NCI-H1436 treated with DMSO at 0.1 percent for 48 hours (cell line): ENCODE measurements around the gene MAIP1.

Experiments used
- DNase-seq: peaks from one replicate; lab custom pipeline; 2025; lab: John Stamatoyannopoulos, UW

Gene MAIP1

DNA sequence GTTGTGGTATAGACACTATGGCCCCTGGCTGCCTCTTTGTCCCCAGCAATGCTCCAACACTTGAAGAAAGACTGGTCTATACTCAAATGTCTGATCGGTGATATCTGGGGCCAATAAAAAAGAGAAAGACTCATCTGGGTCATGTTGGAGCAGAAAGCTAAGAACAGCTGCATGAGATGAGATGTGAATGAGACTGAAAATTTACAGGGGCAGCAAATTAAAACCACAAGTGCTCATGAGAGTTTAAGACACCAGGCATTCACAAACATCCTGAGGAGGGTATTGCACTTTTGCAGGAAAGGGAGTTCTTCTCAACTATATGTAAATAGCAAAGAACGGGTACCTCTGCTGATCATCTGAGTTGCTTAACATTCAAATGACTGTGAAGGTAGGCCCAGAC, 36.3 kb downstream of the MAIP1 start:
- DNase-seq = no peak

DNA sequence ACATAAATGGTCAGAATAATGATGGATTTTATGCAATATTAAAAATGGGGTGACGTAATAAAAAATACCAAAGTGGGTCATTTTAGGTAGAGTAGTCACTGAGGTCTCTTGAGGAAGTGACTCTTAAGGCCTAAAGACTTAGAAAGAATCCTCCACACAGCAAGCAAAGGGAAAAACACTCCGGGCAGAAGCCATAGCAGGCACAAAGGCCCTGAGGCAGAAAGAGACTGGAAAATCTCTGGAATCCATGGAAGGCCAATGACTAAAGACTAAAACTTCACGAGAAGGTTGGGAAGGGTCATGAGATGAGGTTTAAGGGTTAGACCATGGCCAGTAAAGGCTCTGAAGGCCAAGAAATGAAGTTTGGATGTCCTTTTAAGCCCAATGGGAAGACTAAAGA, 36.9 kb downstream of the MAIP1 start:
- DNase-seq = no peak

DNA sequence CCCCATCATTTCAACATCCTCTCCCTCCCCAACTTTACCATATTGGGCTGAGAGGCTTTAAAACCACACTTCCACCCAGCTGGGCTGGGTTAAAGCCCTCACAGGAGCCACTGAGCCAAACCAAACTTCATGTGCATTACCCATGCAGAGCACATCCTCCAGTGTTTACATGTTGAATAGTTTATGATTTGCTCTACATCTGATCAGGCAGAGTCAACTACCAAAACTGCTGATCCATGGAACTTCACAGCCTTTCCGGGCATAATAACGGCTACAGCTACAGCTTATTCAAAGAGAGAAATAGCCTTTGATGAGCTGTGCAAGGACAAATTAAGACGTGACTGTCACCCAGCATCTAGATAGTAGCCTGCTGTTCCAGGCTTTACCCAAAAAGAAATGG, 39.0 kb downstream of the MAIP1 start:
- DNase-seq = no peak

DNA sequence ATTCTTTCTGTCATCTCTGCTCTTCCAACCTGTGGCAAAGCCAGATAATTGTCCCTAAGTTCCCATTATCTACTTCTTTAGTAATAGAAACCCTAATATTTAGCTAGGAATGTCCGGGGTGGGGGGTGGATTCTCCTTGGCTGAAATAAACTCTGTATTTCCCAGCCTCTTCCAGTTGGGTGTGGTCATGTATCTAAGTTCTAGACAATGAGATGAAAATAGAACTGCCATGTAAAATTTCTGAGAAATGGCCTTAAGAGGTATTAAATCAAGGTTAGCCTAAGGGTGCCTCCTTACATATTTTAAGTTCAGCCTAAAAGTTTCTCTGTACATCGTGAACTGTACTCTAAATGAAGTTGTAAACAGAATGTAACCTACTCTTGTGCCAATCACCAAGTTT, 39.5 kb downstream of the MAIP1 start:
- DNase-seq = no peak

DNA sequence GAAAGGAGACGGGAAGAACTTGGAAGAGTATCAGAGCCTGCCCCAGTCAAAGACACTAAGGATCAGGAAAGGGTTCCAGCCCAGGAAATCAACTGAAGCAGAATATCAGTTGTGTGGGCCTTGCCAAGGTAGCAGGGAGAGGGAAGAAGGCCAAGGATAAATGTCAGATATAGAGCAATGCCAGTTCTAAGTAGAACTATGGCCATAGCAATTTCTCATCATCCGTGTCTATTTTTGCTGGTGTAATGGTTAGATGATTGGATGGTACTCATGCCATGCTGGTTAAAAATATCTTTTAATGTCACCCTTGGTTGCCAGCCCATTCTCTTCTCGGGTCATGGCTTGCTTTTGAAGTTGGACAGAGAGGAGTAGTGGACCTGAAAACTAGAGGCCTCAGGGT, 41.9 kb downstream of the MAIP1 start:
- DNase-seq = no peak

DNA sequence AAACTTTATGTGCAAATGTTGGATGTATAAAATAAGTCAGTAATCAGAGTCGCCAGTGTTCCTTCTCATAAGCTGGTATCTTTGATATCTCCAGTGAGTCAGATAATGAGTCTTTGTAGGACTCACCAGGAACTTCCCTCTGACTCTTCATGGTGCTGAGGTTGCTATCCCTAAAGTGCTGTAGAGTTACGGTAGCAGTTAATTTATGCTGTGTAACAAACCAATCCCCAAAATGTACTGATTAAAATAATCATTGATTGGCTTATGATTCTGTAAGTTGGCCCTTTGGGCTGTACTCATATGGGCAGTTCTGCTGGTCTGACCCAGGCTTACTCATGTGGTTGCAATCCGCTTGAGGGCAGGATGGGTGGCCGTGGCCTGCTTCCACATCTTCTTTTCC, 43.8 kb downstream of the MAIP1 start:
- DNase-seq = no peak

DNA sequence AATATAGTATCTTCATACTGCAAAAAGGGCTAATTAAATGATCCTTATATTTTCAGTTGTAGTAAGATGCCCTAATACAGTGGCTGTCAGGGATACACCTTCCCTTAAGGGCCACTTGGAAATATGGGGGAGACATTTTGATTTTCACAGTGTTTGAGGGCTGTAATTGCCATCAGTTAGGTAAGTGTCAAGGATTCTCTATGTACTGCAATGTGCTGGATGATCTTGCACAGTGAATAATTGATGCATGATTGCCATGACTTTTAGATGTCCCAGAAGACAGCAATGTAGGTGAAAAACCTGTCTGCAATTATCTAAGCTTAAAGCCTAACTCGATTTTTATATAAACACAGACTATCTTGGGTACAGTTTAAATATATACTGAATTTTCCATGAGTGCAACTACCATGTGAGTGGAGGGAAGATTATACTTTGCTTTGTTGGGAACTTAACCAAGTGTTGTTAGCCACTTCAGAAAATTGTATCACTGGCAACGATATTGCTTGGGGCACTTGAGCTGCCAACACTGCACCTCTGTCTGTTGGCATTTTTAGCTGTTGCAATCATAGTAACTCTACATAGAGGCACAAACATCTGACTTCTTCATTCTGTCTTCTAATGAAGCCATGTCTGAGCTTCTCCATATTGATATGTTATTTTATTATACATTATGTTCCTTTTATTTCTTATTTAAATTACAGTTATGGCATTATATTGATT, 45.2 kb downstream of the MAIP1 start:
- DNase-seq = no peak

DNA sequence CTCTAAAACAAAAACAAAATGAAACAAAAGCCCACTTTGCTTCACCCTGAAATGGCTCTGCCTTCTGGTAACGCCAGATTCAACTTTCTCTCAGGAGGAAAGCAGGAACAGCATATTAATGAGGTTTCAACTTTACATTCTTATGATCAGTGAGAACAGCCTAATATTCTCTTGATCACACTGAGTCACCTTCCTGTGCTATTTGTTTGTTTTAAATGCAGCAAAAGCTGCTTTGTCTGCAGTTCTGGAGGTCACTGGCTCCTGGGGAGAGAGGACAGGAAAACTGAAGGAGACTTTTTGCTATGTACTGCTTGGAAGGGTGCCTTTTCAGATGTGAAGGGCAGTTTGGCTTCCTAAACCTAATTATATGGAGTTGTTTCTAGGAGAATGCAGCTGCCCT, 48.1 kb downstream of the MAIP1 start:
- no peak for DNase-seq

DNA sequence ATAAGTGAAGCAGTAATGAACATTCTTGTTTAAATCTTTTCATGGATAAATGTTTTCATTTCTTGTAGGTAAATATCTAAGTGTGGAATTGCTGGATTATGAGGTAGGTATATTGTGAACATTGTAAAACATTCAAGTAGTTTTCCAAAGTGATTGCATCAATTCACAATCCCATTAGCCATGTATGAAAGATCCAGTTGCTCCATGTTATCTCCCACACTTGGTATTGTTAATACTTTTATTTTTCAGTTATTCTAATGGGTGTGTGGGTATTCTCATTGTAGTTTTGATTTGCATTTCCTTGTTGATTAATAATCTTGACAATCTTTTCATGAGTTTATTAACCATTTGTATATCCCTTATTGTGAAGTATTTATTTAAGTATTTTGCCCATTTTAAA, 50.3 kb downstream of the MAIP1 start:
- no peak for DNase-seq

DNA sequence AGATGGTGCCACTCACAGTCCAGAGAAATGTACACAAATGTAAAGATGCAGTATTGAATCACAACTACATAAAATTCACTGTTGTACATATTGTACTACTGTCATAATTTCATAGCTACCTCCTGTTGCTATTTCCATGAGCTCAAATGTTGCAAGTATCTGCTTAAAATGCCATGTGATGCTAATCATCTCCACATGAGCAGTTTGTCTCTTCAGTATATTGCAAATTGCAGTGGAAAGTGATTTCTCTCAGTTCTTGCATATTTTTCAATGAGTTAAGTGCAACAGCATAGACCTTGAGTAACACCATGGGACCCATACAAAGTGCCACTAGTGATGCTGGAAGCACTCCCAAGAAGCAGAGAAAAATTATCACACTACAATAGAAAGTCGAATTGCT, 51.9 kb downstream of the MAIP1 start:
- no peak for DNase-seq

DNA sequence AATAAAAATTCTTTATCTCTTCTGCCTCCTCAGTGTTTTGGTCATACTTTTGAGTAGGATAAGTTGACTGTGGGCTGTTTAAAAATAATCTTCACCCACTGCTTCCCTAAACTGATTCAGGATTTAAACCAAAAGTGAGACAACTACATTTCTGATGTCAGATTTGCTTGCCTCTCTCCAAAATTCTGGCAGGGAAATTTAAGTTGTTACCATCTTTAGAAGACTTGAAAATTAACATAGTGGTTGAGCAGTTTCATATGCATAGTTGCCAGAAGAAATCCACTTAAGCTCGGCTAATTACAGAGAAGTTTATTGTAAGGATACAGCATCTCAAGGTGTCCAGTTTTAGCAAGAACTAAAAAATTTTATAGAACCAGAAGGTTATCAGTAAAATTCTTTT, 57.0 kb downstream of the MAIP1 start:
- DNase-seq = no peak
